Small intestine (tissue), 7 donors: ENCODE measurements around the gene IFRD2. TPM values are rescaled to one million over a fixed set of nuclear protein-coding genes. Genes with fewer than 3 reads are reported as not detected.

Source experiments
- DNase-seq, 2 donors: peaks; one replicate each; pipeline versions ENCODE4 v3.0.0 to v3.0.0-alpha.2; 2013
- FAIRE-seq: peaks from 2 replicates; lab custom pipeline; 2012; peaks lifted over from hg19 to GRCh38; lab: Jason Lieb, UNC
- H3K27ac ChIP-seq, 3 donors: one replicate each; pipeline ENCODE4 v1.5.1; 2013; ENCODE audit warnings: low read length in 2 of 3, mild to moderate bottlenecking in 2 of 3, control low read depth in 1 of 3, inconsistent platforms in 1 of 3, low read depth in 1 of 3, moderate library complexity in 1 of 3
- H3K27me3 ChIP-seq, 3 donors: one replicate each; pipeline ENCODE4 v1.6.1; 2013; ENCODE audit warnings: low read length in 3 of 3, inconsistent platforms in 1 of 3; ENCODE audit not compliant: control insufficient read depth in 3 of 3, insufficient read depth in 3 of 3
- H3K36me3 ChIP-seq, 3 donors: one replicate each; pipeline ENCODE4 v1.6.1; 2013; ENCODE audit warnings: low read length in 3 of 3, inconsistent platforms in 1 of 3, low read depth in 1 of 3, mild to moderate bottlenecking in 1 of 3, moderate library complexity in 1 of 3; ENCODE audit not compliant: control insufficient read depth in 3 of 3, insufficient read depth in 2 of 3
- H3K4me1 ChIP-seq, 3 donors: one replicate each; pipeline ENCODE4 v1.6.1; 2013; ENCODE audit warnings: low read length in 2 of 3, inconsistent platforms in 1 of 3, low read depth in 1 of 3, mild to moderate bottlenecking in 1 of 3, moderate library complexity in 1 of 3; ENCODE audit not compliant: control insufficient read depth in 3 of 3, insufficient read depth in 2 of 3
- H3K4me3 ChIP-seq, 3 donors: one replicate each; pipeline ENCODE4 v1.5.1; 2013; ENCODE audit warnings: low read length in 3 of 3, control low read depth in 1 of 3, inconsistent platforms in 1 of 3, low read depth in 1 of 3, mild to moderate bottlenecking in 1 of 3, moderate library complexity in 1 of 3
- H3K9me3 ChIP-seq, 2 donors: one replicate each; pipeline ENCODE4 v1.6.1; 2013; ENCODE audit warnings: low read depth in 1 of 2, low read length in 1 of 2; ENCODE audit not compliant: control insufficient read depth in 2 of 2, insufficient read depth in 1 of 2
- WGBS, 3 donors: extraction: QIAGEN DNeasy Blood & Tissue Kit; methylation state at CpG; one replicate each; pipeline ENCODE4 v1.1.7; 2013; 5-methylcytosine and 5-hydroxymethylcytosine counted together
- polyA plus RNA-seq, 4 donors: library from polyadenylated mRNA; stranded (reverse) in 3 of 4; unstranded in 1 of 4; fragments of 200-250 nt in 3 of 4; fragments of 120-200 nt in 1 of 4; gene quantifications; one replicate each; pipeline versions ENCODE4 v1.2.1 to v1.2.3, GENCODE V29; 2013
- donor health status: healthy with polysubstance abuse.
- donor health status: control.
- donor health status: control.
- donor health status: Bipolar disorder and iron deficiency.
- donor health status: healthy.

Gene IFRD2
- polyA plus RNA-seq, 4 donors: 46.3 to 93.4 (median 71.0) TPM

DNA sequence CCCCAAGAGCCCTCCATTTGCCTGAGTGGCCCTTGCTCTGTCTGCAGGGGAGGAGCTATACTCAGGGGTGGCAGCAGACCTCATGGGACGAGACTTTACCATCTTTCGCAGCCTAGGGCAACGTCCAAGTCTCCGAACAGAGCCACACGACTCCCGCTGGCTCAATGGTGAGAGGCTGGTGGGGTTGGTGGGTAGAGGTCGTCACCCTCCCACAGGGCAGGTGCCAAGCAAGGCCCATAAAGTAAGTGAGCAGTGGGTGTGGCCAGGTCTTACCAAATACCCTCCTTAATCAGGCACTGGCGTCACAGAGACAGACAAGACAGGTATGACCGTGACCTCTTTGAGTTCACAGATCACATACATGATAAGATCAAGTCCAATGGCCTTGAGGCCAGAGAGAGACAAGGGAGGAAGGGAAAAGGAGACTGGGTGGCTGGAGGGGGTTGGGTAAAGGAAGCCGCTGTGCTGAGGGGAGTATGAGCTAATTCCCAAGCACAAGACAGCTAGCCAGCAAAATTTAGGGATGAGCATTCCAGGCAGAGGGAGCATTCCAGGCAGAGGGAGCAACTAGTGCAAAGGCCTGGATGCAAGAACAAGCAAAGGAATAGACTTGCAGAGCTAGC is 20.8 kb downstream of the IFRD2 start:
- 17 to 58% (median 34%) methylated on average over 10 of the region's 10 CpGs for WGBS, 3 donors
- H3K27me3 ChIP-seq: peaks cover 0 to 24% (median 3%) of the 10 kb centered on the region in 3 donors
- DNase-seq (peak; percentile 86 to 89), FAIRE-seq (no peak)
- peaks cover 3 to 60% (median 9%) of the 10 kb centered on the region in 3 donors for H3K36me3 ChIP-seq
- peak overlapping the region in 1 of 3 donors; percentile 66 for H3K4me3 ChIP-seq
- peak overlapping the region; percentile 69 to 99 (median 98) for H3K27ac ChIP-seq
- H3K9me3 ChIP-seq: no peaks in the 10 kb centered on the region
- peaks cover 0 to 77% (median 4%) of the 10 kb centered on the region in 3 donors for H3K4me1 ChIP-seq

DNA sequence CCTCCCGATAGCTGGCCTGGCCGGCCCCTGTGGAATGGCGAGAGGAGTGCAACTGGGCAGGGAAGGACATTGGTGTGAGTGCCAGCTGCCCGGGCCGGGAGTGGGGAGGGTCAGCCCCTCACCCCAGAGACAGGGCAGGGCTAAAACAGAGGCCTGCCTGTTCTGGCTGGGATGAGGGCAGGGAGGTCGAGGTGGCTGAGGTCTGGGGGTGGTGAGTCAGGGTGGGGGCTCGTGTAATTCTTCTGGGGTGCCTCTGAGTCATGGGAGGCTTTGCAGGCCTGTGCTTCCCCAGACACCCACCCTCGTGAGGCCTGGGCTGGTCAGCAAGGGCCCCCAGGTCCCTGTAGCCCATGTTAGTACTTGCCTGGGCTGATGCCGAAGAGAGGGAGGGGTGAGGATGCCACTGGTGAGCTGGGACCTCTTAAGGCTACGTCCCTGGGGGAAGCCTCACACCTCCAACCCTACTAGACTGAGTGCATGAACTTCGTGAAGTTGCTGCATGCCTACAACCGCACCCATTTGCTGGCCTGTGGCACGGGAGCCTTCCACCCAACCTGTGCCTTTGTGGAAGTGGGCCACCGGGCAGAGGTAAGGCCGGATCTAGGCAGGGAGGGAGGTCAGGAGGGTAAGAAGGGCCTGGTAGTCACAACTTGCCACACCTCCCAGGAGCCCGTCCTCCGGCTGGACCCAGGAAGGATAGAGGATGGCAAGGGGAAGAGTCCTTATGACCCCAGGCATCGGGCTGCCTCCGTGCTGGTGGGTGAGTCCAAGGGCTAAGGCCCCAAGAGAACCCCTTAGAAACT is 21.6 kb downstream of the IFRD2 start:
- Histone ChIP-seq H3K27ac (peak overlapping the region; percentile 93 to 99 (median 98)), H3K9me3 (no peaks in the 10 kb centered on the region), H3K4me3 (peak overlapping the region in 2 of 3 donors; percentile 65 to 66), H3K27me3 (peaks cover 0 to 22% (median 3%) of the 10 kb centered on the region in 3 donors), H3K4me1 (peaks cover 0 to 84% (median 4%) of the 10 kb centered on the region in 3 donors), H3K36me3 (peaks cover 2 to 52% (median 6%) of the 10 kb centered on the region in 3 donors)
- FAIRE-seq (no peak), DNase-seq (peak in 1 of 2 donors; percentile 47)
- 63 to 77% (median 67%) methylated on average over 17 to 19 of the region's 19 CpGs for WGBS, 3 donors

- peak overlapping the region in 2 of 3 donors; percentile 65 to 66 for H3K4me3 ChIP-seq
- peaks cover 2 to 91% (median 4%) of the 10 kb centered on the region in 3 donors for H3K4me1 ChIP-seq
- no peaks in the 10 kb centered on the region for H3K9me3 ChIP-seq
- H3K27me3 ChIP-seq: peaks cover 0 to 18% (median 3%) of the 10 kb centered on the region in 3 donors
- H3K27ac ChIP-seq: peak overlapping the region; percentile 93 to 99 (median 98)
- FAIRE-seq: no peak
- H3K36me3 ChIP-seq: peaks cover 0 to 46% (median under 1%) of the 10 kb centered on the region in 3 donors
- WGBS, 3 donors: 63 to 82% (median 80%) methylated on average over 8 of the region's 8 CpGs
- peak in 1 of 2 donors; percentile 54 for DNase-seq
These were observed 22.2 kb downstream of the IFRD2 start for GRCh38 chr3:50269977-50270413.

- 40 to 60% (median 40%) methylated on average over 4 of the region's 4 CpGs for WGBS, 3 donors
- FAIRE-seq: no peak
- peaks cover 0 to 14% (median 1%) of the 10 kb centered on the region in 3 donors for H3K27me3 ChIP-seq
- peak overlapping the region in 2 of 3 donors; percentile 65 to 66 for H3K4me3 ChIP-seq
- peaks cover 4 to 96% (median 4%) of the 10 kb centered on the region in 3 donors for H3K4me1 ChIP-seq
- DNase-seq: no peak
- peak overlapping the region; percentile 93 to 99 (median 98) for H3K27ac ChIP-seq
- H3K9me3 ChIP-seq: no peaks in the 10 kb centered on the region
- H3K36me3 ChIP-seq: peaks cover 0 to 41% (median 0%) of the 10 kb centered on the region in 3 donors
These were observed 22.8 kb downstream of the IFRD2 start for GRCh38 chr3:50269460-50269859.

DNA sequence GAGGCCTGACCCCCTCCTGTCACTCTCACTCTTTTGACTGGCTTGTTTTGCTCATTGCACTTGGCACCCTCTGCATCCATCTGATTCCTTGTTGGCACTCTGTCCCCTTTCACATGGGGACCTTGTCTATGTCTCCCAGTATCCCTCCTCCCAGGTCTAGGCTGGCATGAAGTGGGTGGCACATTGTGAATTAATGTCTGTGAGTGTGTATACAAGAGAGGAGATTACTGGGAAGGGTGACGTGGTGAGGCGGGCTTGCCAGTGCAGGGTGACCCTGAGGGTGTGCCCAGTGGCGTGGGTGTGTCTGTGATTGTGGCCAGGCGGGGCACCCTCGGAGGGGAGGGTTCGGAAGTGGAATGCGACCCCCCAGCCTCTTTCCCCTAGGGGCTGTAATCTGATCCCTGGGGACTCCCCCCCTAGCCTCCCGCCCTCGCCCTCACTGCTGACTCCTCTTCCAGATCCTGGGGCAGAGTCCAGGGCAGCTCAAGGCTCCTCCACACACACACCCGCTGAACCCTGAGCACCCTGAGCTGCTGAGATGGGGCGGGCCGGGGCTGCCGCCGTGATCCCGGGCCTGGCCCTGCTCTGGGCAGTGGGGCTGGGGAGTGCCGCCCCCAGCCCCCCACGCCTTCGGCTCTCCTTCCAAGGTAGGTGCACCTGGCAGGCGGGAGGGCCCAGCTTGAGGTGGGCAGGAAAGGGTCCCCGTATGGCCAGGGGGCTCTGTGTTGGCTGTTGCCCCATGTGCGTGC is 23.4 kb downstream of the IFRD2 start, which contains the start of gene SEMA3B:
SEMA3B (plus strand) TSS at position 445 of the 749 bp plus-strand sequence; CDS start at position 539, 94 bp downstream.
- Histone ChIP-seq H3K4me3 (peak within 1 kb of the TSS in 2 of 3 donors; percentile 65 to 66), H3K27ac (peak within 1 kb of the TSS; percentile 93 to 99 (median 98)), H3K27me3 (peaks cover 0 to 9% (median 0%) of the 10 kb centered on the region in 3 donors), H3K9me3 (no peaks in the 10 kb centered on the region), H3K36me3 (peaks cover 0 to 35% (median 0%) of the 10 kb centered on the region in 3 donors), H3K4me1 (peaks cover 4 to 96% (median 4%) of the 10 kb centered on the region in 3 donors)
- DNase-seq (peak; percentile 95 to 96), FAIRE-seq (no peak)
- WGBS, 3 donors: 10 to 39% (median 29%) methylated on average over 15 to 21 of the region's 21 CpGs

GRCh38 chr3:50268276-50268675 is 24.0 kb downstream of the IFRD2 start:
- peak overlapping the region; percentile 93 to 99 (median 98) for H3K27ac ChIP-seq
- FAIRE-seq: no peak
- no peak overlapping the region for H3K4me3 ChIP-seq
- H3K27me3 ChIP-seq: peaks cover 0 to 3% (median 0%) of the 10 kb centered on the region in 3 donors
- peaks cover 0 to 29% (median 0%) of the 10 kb centered on the region in 3 donors for H3K36me3 ChIP-seq
- no peaks in the 10 kb centered on the region for H3K9me3 ChIP-seq
- peak in 1 of 2 donors; percentile 36 for DNase-seq
- WGBS, 3 donors: 20 to 37% (median 27%) methylated on average over 3 of the region's 3 CpGs
- H3K4me1 ChIP-seq: peaks cover 4 to 94% (median 4%) of the 10 kb centered on the region in 3 donors

GRCh38 chr3:50267280-50267913 is 24.8 kb downstream of the IFRD2 start:
- 11 to 13% (median 12%) methylated on average over 22 of the region's 22 CpGs for WGBS, 3 donors
- H3K27ac ChIP-seq: peak overlapping the region; percentile 93 to 99 (median 98)
- no peaks in the 10 kb centered on the region for H3K9me3 ChIP-seq
- H3K4me1 ChIP-seq: peaks cover 4 to 86% (median 4%) of the 10 kb centered on the region in 3 donors
- H3K27me3 ChIP-seq: no peaks in the 10 kb centered on the region
- DNase-seq: peak; percentile 69 to 81
- peaks cover 0 to 32% (median 0%) of the 10 kb centered on the region in 3 donors for H3K36me3 ChIP-seq
- H3K4me3 ChIP-seq: peak overlapping the region; percentile 35 to 48 (median 41)
- no peak for FAIRE-seq
